GM19328 (cell line): Measurements from ENCODE around the gene LCN9.

Experiments
- ATAC-seq: cut with Tn5 transposase; IDR thresholded peaks from one replicate; pipeline ENCODE4 v1.9.1; 2021; ENCODE audit warnings: mild to moderate bottlenecking, moderate library complexity; ENCODE audit not compliant: unreplicated experiment

Gene LCN9

GRCh38 chr9:135716045-135716444 lies 52.9 kb downstream of the LCN9 start:
- ATAC-seq: no peak
